Subcutaneous abdominal adipose tissue (tissue), 5 donors: ENCODE measurements around the gene COA7.
"Not testable (repeated sequence)": the region's sequence is repeated elsewhere in the genome, so short reads cannot be mapped to it uniquely, and the experiment has no call there.

Source experiments
- H3K27ac ChIP-seq: one replicate; pipeline ENCODE4 v1.7.0; 2013; ENCODE audit warnings: low read depth, mild to moderate bottlenecking, inconsistent platforms, low read length, moderate library complexity
- H3K27me3 ChIP-seq, 5 donors: one replicate each; pipeline ENCODE4 v1.7.0; 2013; ENCODE audit warnings: low read length in 5 of 5, inconsistent platforms in 1 of 5; ENCODE audit not compliant: control insufficient read depth in 5 of 5, insufficient read depth in 4 of 5
- H3K36me3 ChIP-seq, 5 donors: one replicate each; pipeline ENCODE4 v1.7.0; 2013; ENCODE audit warnings: low read length in 5 of 5; ENCODE audit not compliant: control insufficient read depth in 5 of 5, insufficient read depth in 5 of 5
- H3K4me1 ChIP-seq, 5 donors: one replicate each; pipeline ENCODE4 v1.7.0; 2013; ENCODE audit warnings: low read length in 5 of 5, mild to moderate bottlenecking in 3 of 5, moderate library complexity in 1 of 5; ENCODE audit not compliant: control insufficient read depth in 5 of 5, insufficient read depth in 5 of 5
- H3K4me3 ChIP-seq, 5 donors: one replicate each; pipeline ENCODE4 v1.7.0; 2013; ENCODE audit warnings: low read length in 5 of 5, low read depth in 1 of 5
- H3K9ac ChIP-seq, 5 donors: one replicate each; pipeline ENCODE4 v1.7.0; 2013; ENCODE audit warnings: low read length in 5 of 5, mild to moderate bottlenecking in 4 of 5, moderate library complexity in 3 of 5
- H3K9me3 ChIP-seq, 5 donors: one replicate each; pipeline ENCODE4 v1.7.0; 2013; ENCODE audit warnings: low read length in 5 of 5; ENCODE audit not compliant: control insufficient read depth in 5 of 5
- donor health status: healthy.
- donor health status: healthy.
- donor health status: healthy.
- donor health status: healthy.
- donor health status: healthy.

COA7 gene

GRCh38 chr1:52706941-52707926 is 9.1 kb upstream of the COA7 start:
- no peaks in the 10 kb centered on the region for H3K9me3 ChIP-seq
- no peaks in the 10 kb centered on the region for H3K36me3 ChIP-seq
- H3K9ac ChIP-seq: no peak overlapping the region
- no peak overlapping the region for H3K27ac ChIP-seq
- peaks cover 4 to 21% (median 14%) of the 10 kb centered on the region in 5 donors for H3K4me1 ChIP-seq
- no peaks in the 10 kb centered on the region for H3K27me3 ChIP-seq
- H3K4me3 ChIP-seq: no peak overlapping the region

GRCh38 chr1:52706136-52706670 is 8.1 kb upstream of the COA7 start:
- Histone ChIP-seq H3K9ac (no peak overlapping the region), H3K36me3 (no peaks in the 10 kb centered on the region), H3K27me3 (no peaks in the 10 kb centered on the region), H3K27ac (no peak overlapping the region), H3K9me3 (no peaks in the 10 kb centered on the region), H3K4me1 (peaks cover 4 to 21% (median 14%) of the 10 kb centered on the region in 5 donors), H3K4me3 (no peak overlapping the region)

GRCh38 chr1:52702886-52703787 is 5.0 kb upstream of the COA7 start:
- Histone ChIP-seq H3K4me1 (peaks cover 4 to 33% (median 23%) of the 10 kb centered on the region in 5 donors), H3K9me3 (no peaks in the 10 kb centered on the region), H3K9ac (peak overlapping the region in 4 of 5 donors; percentile 69 to 82 (median 73))

GRCh38 chr1:52695627-52696026 is 2.5 kb downstream of the COA7 start:
- H3K27me3 ChIP-seq: no peaks in the 10 kb centered on the region
- H3K4me1 ChIP-seq: peaks cover 0 to 19% (median 13%) of the 10 kb centered on the region in 5 donors
- H3K9me3 ChIP-seq: no peaks in the 10 kb centered on the region
- H3K27ac ChIP-seq: no peak overlapping the region
- peaks cover 5 to 21% (median 15%) of the 10 kb centered on the region in 5 donors for H3K36me3 ChIP-seq
- H3K9ac ChIP-seq: no peak overlapping the region
- H3K4me3 ChIP-seq: no peak overlapping the region

More at GRCh38 chr1:52702886-52703787, 5.0 kb upstream of the COA7 start:
- peak overlapping the region; percentile 67 for H3K27ac ChIP-seq
- H3K36me3 ChIP-seq: no peaks in the 10 kb centered on the region
- peak overlapping the region; percentile 74 to 92 (median 83) for H3K4me3 ChIP-seq
- no peaks in the 10 kb centered on the region for H3K27me3 ChIP-seq

GRCh38 chr1:52693843-52694242 is 4.3 kb downstream of the COA7 start:
- peaks cover 9 to 24% (median 17%) of the 10 kb centered on the region in 5 donors for H3K36me3 ChIP-seq
- H3K4me1 ChIP-seq: peaks cover 0 to 15% (median 12%) of the 10 kb centered on the region in 5 donors
- no peak overlapping the region for H3K4me3 ChIP-seq
- no peak overlapping the region for H3K9ac ChIP-seq
- H3K27me3 ChIP-seq: no peaks in the 10 kb centered on the region
- no peaks in the 10 kb centered on the region for H3K9me3 ChIP-seq
- no peak overlapping the region for H3K27ac ChIP-seq

- H3K27me3 ChIP-seq, H3K27ac ChIP-seq, H3K9ac ChIP-seq, H3K4me3 ChIP-seq, H3K9me3 ChIP-seq: not testable (repeated sequence)
- Histone ChIP-seq H3K4me1 (peaks cover 0 to 11% (median 7%) of the 10 kb centered on the region in 5 donors), H3K36me3 (peaks cover 9 to 27% (median 17%) of the 10 kb centered on the region in 5 donors)
Observed at GRCh38 chr1:52693351-52693750, 4.8 kb downstream of the COA7 start.

GRCh38 chr1:52692697-52693096 is 5.5 kb downstream of the COA7 start:
- Histone ChIP-seq H3K27me3 (no peaks in the 10 kb centered on the region), H3K9me3 (no peaks in the 10 kb centered on the region), H3K4me3 (no peak overlapping the region), H3K36me3 (peaks cover 9 to 34% (median 22%) of the 10 kb centered on the region in 5 donors), H3K4me1 (peaks cover 0 to 7% (median 4%) of the 10 kb centered on the region in 5 donors), H3K27ac (no peak overlapping the region), H3K9ac (no peak overlapping the region)

GRCh38 chr1:52691821-52692220 is 6.3 kb downstream of the COA7 start:
- Histone ChIP-seq H3K9ac (no peak overlapping the region), H3K27ac (no peak overlapping the region), H3K9me3 (peaks cover 0 to under 1% (median 0%) of the 10 kb centered on the region in 5 donors), H3K27me3 (no peaks in the 10 kb centered on the region), H3K4me1 (no peaks in the 10 kb centered on the region), H3K36me3 (peaks cover 15 to 43% (median 31%) of the 10 kb centered on the region in 5 donors), H3K4me3 (no peak overlapping the region)

- no peaks in the 10 kb centered on the region for H3K4me1 ChIP-seq
Observed at GRCh38 chr1:52686830-52687229, 11.3 kb downstream of the COA7 start.

More at GRCh38 chr1:52686830-52687229, 11.3 kb downstream of the COA7 start:
- H3K9me3 ChIP-seq: peaks cover 0 to 3% (median 0%) of the 10 kb centered on the region in 5 donors
- H3K27ac ChIP-seq: no peak overlapping the region
- no peak overlapping the region for H3K9ac ChIP-seq
- no peaks in the 10 kb centered on the region for H3K27me3 ChIP-seq
- H3K36me3 ChIP-seq: peaks cover 10 to 34% (median 22%) of the 10 kb centered on the region in 5 donors
- H3K4me3 ChIP-seq: no peak overlapping the region
